Activated gamma-delta T cell treated with anti-CD3 and anti-CD28 coated beads, Interleukin-2, amount 50 U/mL, for 16 hours (primary cell): Measurements from ENCODE around the gene WDR33.
"Not testable (repeated sequence)": the region's sequence is repeated elsewhere in the genome, so short reads cannot be mapped to it uniquely, and the experiment has no call there.

Experiments
- DNase-seq: peaks from one replicate; pipeline ENCODE4 v3.0.0-alpha.2; 2020; ENCODE audit warnings: low read depth

Gene WDR33

GRCh38 chr2:127762846-127763245, 48.1 kb downstream of the WDR33 start:
- DNase-seq, result no peak

- no peak for DNase-seq
Measured at GRCh38 chr2:127762441-127762840, 48.5 kb downstream of the WDR33 start.

GRCh38 chr2:127759931-127760330, 51.0 kb downstream of the WDR33 start:
- no peak for DNase-seq

GRCh38 chr2:127754186-127754585, 56.8 kb downstream of the WDR33 start:
- DNase-seq, result no peak

- no peak for DNase-seq
Measured at GRCh38 chr2:127753374-127753773, 57.6 kb downstream of the WDR33 start.

GRCh38 chr2:127749537-127749936, 61.4 kb downstream of the WDR33 start:
- not testable (repeated sequence) for DNase-seq

- no peak for DNase-seq
Measured at GRCh38 chr2:127747621-127748020, 63.4 kb downstream of the WDR33 start.

- no peak for DNase-seq
Measured at GRCh38 chr2:127743477-127744026, 67.4 kb downstream of the WDR33 start.

- DNase-seq, result no peak
Measured at GRCh38 chr2:127740665-127741288, 70.2 kb downstream of the WDR33 start.

- DNase-seq, result no peak
Measured at GRCh38 chr2:127739800-127740199, 71.2 kb downstream of the WDR33 start.

GRCh38 chr2:127737892-127738291, 73.1 kb downstream of the WDR33 start:
- DNase-seq, result no peak

- no peak for DNase-seq
Measured at GRCh38 chr2:127735537-127736399, 75.2 kb downstream of the WDR33 start.

- DNase-seq, result no peak
Measured at GRCh38 chr2:127735044-127735443, 75.9 kb downstream of the WDR33 start.

- DNase-seq, result no peak
Measured at GRCh38 chr2:127733816-127734537, 77.0 kb downstream of the WDR33 start.

GRCh38 chr2:127733113-127733815, 77.7 kb downstream of the WDR33 start:
- no peak for DNase-seq

GRCh38 chr2:127726158-127726880, 84.7 kb downstream of the WDR33 start:
- no peak for DNase-seq

- no peak for DNase-seq
Measured at GRCh38 chr2:127722807-127723206, 88.2 kb downstream of the WDR33 start.

GRCh38 chr2:127721978-127722355, 89.0 kb downstream of the WDR33 start:
- no peak for DNase-seq

GRCh38 chr2:127721311-127721977, 89.5 kb downstream of the WDR33 start:
- DNase-seq, result no peak

- no peak for DNase-seq
Measured at GRCh38 chr2:127719301-127720218, 91.4 kb downstream of the WDR33 start.
